Calu3 (cell line): ENCODE data around the gene CTXN3. TPM values are rescaled to one million over a fixed set of nuclear protein-coding genes. Genes with fewer than 3 reads are reported as not detected.

Experiments
- BruUV-seq: library from RNA; stranded (reverse); fragments of 400-500 nt; replicated peaks from 2 replicates; lab custom pipeline; 2021; lab: Mats Ljungman, UMichigan
- CTCF ChIA-PET: fragments of 300-600 bp; sonication (Branson Sonifier 250); formaldehyde crosslinking; loops from one replicate; lab custom pipeline; 2022; ENCODE audit warnings: antibody characterized with exemption; lab: Charles Lee
- DNase-seq: peaks from one replicate; pipeline ENCODE4 v3.0.0; 2022
- H3K27ac Mint-ChIP-seq: one replicate; pipeline ENCODE4 v1.8.0; 2022; ENCODE audit warnings: mixed read lengths; ENCODE audit not compliant: unreplicated experiment
- H3K27me3 Mint-ChIP-seq: one replicate; pipeline ENCODE4 v1.8.0; 2022; ENCODE audit warnings: mixed read lengths; ENCODE audit not compliant: unreplicated experiment
- H3K36me3 Mint-ChIP-seq: one replicate; pipeline ENCODE4 v1.8.0; 2022; ENCODE audit warnings: mild to moderate bottlenecking, moderate library complexity, mixed read lengths; ENCODE audit not compliant: insufficient read depth, unreplicated experiment
- H3K4me1 Mint-ChIP-seq: one replicate; pipeline ENCODE4 v1.8.0; 2022; ENCODE audit warnings: mild to moderate bottlenecking, low read depth, mixed read lengths; ENCODE audit not compliant: unreplicated experiment
- H3K4me3 Mint-ChIP-seq: one replicate; pipeline ENCODE4 v1.8.0; 2022; ENCODE audit warnings: mild to moderate bottlenecking, low read depth, moderate library complexity, mixed read lengths; ENCODE audit not compliant: unreplicated experiment
- H3K9me3 Mint-ChIP-seq: one replicate; pipeline ENCODE4 v1.8.0; 2022; ENCODE audit warnings: low read depth, mixed read lengths; ENCODE audit not compliant: unreplicated experiment
- CTCF ChIP-seq: fragments of 200-600 bp; IDR thresholded peaks from one replicate; pipeline ENCODE4 v1.8.0; 2022; ENCODE audit warnings: antibody characterized with exemption; ENCODE audit not compliant: unreplicated experiment
- intact Hi-C: fragments of 100-400 bp; cut with micrococcal nuclease; formaldehyde crosslinking; loops from one replicate; pipeline ENCODE4 v1.10.0; 2022; ENCODE audit not compliant: unreplicated experiment
- total RNA-seq: library from RNA; stranded (reverse); gene quantifications from 2 replicates; pipeline ENCODE4 v1.2.3, GENCODE V29; 2022

The CTXN3 gene
- total RNA-seq, 1 experiment from 2014 or later, result not detected

DNA sequence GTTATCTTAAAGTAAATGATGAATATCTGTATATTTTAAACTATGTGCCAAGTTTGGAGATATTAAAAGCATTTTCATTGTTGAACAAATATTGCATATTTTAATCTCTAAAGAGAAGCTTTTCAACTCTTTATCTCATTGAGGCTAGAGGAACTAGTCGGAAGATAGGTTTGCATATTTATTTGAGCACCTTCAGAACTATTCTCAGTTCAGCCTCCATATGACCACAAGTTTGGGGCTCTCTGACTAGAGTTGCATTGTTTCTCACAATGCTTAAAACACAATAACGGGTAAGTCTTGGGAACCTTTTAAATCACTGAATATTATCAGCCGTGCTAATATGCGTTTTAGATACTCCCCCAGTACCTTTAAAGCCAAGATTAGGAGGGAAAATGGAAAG lies 47.3 kb upstream of the CTXN3 start:
- CTCF ChIA-PET, result no interaction called here
- Mint-ChIP-seq H3K4me3 (no peak overlapping the region), H3K27ac (no peak overlapping the region), H3K9me3 (no peaks in the 10 kb centered on the region), H3K4me1 (no peaks in the 10 kb centered on the region), H3K27me3 (peaks cover 19% of the 10 kb centered on the region), H3K36me3 (no peaks in the 10 kb centered on the region)
- intact Hi-C loops, result no loop called here
- no peak for DNase-seq
- no TSS peak for BruUV-seq
- no peak for TF ChIP-seq CTCF

DNA sequence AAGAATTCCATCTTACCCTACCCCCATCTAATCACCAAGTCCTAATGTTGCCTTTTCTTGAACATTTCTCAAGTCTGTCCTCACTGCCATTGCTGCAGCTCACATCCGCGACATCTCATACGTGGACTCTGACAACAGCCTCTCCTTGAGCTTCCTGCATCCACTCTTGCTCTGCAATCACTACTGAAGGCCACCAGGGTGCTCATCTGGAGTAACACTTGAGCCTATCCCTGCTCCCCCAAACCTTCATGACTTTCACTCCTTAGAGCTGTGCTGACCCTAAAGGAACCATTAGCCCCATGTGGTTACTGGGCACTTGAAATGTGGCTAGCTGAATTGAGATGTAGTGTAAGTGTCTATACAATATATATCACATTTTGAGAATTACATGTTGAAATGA lies 46.4 kb upstream of the CTXN3 start:
- Mint-ChIP-seq H3K4me3 (no peak overlapping the region), H3K27ac (no peak overlapping the region), H3K4me1 (no peaks in the 10 kb centered on the region), H3K9me3 (no peaks in the 10 kb centered on the region), H3K27me3 (peaks cover 19% of the 10 kb centered on the region), H3K36me3 (no peaks in the 10 kb centered on the region)
- CTCF ChIA-PET, result interaction anchor here (1.5 kb wide), 1 partner anchor 16 kb away, joined by 3 read pairs; no protein-coding TSS in a partner anchor
- no TSS peak for BruUV-seq
- intact Hi-C loops, result no loop called here
- TF ChIP-seq CTCF, result no peak
- DNase-seq, result no peak

DNA sequence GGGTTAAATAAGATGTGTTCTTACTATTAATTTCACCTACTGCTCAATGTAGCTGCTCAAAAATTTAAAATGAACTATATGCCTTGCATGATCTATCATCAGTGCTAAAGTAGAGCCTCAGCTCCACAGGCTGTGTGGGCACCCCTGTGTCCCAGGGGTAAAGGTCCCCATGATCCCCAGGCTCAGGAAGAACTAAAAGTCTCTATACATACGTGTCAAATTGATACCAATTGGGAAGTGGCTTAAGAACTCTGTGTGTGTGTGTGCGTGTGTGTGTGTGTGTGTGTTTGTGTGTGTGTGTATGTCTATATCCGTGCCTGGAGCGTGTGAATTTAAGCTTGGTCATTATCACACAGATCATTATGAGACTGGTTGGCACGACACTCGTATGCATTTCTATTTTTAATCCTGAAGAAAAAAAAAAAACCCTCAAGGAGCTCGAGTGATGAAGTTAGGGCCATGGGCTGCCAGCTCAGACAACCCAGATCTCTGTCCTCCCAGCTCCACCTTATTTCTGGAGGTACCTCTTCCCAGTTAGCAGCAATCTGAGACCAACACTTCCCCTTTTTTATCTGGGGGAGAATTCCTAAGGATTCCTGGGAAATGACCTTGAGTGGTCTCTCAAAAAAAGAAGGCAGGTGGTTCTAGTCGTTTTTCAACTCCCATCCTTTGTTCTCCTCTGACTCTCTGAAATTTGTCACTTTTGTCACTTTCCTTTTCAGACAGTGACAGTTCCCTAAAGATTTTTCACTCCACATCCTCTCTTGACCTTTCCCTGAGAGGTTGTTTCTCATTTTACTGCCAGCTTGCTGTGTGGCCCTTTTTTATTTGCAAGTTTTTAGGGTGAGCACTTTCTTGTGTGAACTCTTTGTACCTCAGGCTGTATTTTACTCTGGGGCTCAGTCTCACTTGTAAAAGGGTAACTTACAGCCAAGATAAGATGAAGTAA lies 45.7 kb upstream of the CTXN3 start:
- H3K4me3 Mint-ChIP-seq, result no peak overlapping the region

More for the DNA sequence above, 45.7 kb upstream of the CTXN3 start:
- TF ChIP-seq CTCF, result no peak
- H3K36me3 Mint-ChIP-seq, result no peaks in the 10 kb centered on the region
- no peaks in the 10 kb centered on the region for H3K4me1 Mint-ChIP-seq
- H3K27ac Mint-ChIP-seq, result no peak overlapping the region
- no peaks in the 10 kb centered on the region for H3K9me3 Mint-ChIP-seq
- H3K27me3 Mint-ChIP-seq, result peaks cover 19% of the 10 kb centered on the region
- intact Hi-C loops, result no loop called here
- no peak for DNase-seq
- CTCF ChIA-PET, result interaction anchor here (0.6 to 1.5 kb wide), 4 partner anchors 9 to 474 kb away, joined by 3 to 5 read pairs (median 3); no protein-coding TSS in a partner anchor
- BruUV-seq, result no TSS peak
